ENCODE measurements around the gene KCNJ1. TPM values are rescaled to one million over a fixed set of nuclear protein-coding genes. Genes with fewer than 3 reads are reported as not detected.

The KCNJ1 gene
- not detected in 2 replicates for total RNA-seq (2014; rRNA removed; shearing (Covaris generic))

DNA sequence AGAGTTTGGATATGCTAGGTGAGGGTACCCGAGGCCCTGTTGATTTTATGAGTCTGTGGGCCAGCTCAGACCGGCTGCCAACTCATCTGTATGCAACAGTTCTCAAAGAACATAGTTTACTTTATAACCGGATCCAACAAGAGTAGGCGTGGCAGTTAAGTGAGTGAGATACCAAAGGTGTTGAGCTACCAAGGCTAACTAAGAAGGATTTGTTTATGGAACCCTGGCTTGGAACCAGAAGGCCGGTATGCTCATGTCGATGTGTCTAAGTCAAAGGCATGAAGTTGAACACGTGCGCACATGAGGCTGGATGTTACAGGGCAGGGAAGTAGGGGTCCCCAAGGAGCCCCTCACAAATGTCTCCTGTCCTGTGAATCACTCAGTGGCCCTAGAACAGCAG lies at the start of gene KCNJ1:
Gene KCNJ1 (minus strand): TSS at position 20 of the 400 bp plus-strand sequence. CDS start 27,053 bp downstream, outside the sequence.
- DNase-seq (ENCODE audit: low read depth), result no peak

DNA sequence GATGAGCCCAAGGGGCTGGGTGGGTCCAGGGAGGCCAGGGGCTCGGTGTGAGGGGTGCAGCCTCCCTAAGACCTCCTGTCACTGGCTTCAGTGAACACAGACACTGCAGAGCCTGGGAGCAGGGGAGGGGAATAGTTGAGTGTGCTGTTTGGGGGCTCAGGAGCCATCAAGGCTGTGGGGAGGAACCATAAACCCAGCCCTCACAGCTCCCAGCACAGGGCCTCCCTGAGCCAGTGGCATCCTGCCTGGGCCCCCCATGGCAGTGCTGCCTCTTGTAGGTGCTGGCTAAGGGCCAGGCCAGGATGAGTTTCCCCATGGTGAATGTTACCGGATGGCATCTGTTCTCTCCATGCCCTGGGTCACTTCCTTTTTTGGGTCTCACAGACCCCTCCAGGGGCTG lies 49.6 kb upstream of the KCNJ1 start:
- no peak for DNase-seq (ENCODE audit: low read depth)

DNA sequence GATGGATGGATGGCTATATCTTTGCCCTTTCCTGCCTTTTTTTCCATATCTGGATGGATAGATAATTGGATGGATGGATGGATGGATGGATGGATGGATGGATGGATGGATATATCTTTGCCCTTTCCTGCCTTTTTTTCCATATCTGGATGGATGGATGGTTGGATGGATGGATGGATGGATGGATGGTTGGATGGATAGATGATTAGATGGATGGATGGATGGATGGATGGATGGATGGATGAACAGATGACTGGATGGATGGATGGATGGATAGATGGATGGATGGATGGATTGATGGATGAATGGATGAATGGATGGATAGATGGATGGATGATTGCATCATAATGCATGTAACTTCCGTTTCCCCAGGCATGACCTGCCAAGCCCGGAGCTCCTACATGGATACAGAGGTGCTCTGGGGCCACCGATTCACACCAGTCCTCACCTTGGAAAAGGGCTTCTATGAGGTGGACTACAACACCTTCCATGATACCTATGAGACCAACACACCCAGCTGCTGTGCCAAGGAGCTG lies 49.0 kb upstream of the KCNJ1 start:
- no peak for DNase-seq (ENCODE audit: low read depth)

DNA sequence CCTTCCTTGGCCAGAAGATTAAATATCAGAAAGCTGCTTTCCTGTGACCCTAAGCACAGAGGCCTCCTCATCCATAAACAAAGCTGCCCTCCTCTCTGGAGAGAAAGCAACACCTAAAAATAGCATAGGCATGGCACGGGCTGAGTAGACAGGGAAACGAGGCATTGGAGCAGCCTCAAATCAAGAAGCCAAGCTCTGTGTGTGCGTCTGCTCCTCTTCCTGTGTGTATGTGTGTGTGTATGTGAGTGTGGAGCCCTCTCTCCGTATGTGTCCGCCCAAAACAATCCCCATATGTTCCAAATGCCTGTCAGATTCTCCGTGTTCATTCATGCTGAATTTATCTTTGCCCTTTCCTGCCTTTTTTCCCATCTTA lies 48.0 kb upstream of the KCNJ1 start:
- DNase-seq (ENCODE audit: low read depth), result peak; percentile 71

DNA sequence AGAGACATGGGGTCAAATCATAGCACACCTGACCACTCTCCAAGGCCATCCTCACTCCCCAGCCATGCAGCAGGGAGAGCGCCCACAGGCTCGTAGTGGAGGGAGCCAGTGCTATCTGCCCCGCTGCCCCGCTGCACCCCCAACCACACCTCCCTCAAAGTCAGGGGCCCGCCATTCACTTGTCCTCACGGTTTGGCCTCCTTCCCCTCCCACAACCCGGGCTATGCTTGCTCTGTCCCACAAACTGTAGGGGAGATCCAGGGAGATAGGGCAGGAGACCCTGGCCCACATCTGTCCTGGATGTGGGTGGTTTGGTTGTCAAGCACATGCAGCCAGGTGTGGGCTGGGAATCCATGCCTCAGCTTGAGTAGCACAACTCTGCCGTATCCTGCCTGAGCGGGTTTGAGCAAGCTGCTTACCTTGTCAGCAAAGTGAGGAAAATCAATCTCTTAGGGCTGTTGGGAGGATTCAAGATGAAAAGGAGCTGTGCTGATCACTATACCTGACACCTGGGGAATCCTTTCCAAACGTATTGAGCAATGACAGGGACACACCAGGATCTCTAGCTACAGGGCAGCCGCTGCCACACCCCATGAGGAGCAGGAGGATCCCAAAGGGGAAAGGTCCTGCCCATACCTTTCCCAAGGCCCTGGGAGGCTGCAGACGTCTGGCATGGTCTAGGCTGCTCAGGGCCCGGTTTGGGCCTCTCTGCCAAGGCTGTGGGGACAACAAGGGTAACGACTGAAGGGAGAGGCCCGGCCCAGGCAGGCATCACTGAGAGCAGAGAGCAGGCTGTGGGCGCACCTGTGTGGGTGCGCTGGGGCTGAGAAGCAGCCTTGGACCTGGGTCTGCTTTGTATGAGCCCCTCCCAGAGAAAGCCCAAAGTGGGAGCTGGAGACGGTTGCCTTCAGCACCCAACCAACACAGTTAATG lies 47.4 kb upstream of the KCNJ1 start:
- DNase-seq (ENCODE audit: low read depth), result no peak

DNA sequence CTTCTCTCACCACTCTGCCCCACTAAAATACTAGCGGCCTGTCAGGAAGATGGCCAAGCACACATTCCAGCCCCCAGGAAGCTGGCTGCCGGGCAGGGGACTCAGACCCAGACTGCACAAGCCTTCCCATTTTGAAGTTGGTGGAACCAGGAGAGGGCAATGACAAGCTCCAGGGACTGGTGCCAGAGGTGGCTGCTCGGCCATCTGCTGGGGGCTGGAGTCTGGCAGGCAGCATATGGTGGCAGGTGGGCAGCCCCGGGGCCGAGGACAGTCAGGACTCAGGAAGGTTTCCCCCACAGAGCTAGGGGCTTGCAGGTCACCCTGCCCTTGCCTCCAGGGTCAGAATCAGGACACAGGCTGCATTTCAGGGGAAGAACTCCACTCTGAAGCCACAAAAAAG lies 46.7 kb upstream of the KCNJ1 start:
- DNase-seq (ENCODE audit: low read depth), result no peak

DNA sequence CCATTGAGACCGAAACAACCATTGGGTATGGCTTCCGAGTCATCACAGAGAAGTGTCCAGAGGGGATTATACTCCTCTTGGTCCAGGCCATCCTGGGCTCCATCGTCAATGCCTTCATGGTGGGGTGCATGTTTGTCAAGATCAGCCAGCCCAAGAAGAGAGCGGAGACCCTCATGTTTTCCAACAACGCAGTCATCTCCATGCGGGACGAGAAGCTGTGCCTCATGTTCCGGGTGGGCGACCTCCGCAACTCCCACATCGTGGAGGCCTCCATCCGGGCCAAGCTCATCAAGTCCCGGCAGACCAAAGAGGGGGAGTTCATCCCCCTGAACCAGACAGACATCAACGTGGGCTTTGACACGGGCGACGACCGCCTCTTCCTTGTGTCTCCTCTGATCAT lies 44.6 kb upstream of the KCNJ1 start:
- DNase-seq (ENCODE audit: low read depth), result no peak

DNA sequence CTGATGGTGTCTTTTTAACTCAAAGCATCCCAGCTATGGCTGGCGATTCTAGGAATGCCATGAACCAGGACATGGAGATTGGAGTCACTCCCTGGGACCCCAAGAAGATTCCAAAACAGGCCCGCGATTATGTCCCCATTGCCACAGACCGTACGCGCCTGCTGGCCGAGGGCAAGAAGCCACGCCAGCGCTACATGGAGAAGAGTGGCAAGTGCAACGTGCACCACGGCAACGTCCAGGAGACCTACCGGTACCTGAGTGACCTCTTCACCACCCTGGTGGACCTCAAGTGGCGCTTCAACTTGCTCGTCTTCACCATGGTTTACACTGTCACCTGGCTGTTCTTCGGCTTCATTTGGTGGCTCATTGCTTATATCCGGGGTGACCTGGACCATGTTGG lies 44.1 kb upstream of the KCNJ1 start:
- no peak for DNase-seq (ENCODE audit: low read depth)

DNA sequence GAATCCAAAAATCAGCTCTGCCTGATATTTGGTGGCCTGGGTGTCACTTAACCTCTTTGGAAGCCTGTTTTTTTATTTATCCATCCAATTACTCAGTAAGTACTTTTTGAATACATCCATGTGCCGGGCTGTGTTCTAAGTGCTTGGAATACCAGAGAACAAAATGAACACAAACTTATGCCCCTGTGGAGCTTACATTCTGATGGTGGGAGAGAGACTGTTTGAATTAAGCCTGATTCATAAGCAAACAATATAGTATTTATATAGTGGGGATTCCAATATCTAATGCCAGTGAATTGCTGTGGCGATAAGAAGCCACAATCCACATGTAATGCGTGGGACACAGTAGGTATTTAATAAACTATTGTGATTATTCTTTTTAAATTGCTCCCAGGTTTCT lies 43.5 kb upstream of the KCNJ1 start:
- DNase-seq (ENCODE audit: low read depth), result no peak

DNA sequence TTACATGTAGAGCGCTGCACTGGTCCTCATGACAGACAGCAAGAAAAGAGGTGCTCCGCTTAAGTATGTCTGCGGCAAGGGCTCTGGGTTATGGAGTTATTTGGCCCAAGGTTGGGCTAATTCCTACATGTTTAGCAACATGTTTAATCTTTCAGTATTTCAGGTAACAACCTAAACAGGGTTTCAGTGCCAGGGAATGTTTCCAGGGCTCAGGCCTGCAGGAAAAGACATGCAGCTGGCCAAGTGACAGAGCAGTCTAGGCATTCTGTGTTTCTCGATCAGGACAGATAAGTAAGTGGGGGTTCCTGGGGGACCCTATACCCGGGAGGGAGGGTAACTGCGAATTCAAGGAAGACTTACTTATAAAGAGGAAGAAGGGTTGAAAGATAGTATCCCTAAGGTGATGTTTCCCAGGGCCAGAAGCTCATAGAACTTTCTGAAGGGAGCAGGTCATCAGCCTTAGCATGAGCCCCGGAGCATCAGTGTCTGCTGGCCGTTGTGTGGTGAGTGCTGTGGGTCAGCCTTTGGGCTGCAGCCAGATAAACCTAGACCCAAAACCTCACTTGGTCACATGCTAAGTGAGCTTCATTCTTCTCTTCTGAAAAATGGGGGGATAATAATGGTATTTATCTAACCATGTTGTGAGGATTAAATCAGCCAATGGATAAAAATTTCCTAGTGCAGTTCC lies 42.5 kb upstream of the KCNJ1 start:
- DNase-seq (ENCODE audit: low read depth), result peak; percentile 54

DNA sequence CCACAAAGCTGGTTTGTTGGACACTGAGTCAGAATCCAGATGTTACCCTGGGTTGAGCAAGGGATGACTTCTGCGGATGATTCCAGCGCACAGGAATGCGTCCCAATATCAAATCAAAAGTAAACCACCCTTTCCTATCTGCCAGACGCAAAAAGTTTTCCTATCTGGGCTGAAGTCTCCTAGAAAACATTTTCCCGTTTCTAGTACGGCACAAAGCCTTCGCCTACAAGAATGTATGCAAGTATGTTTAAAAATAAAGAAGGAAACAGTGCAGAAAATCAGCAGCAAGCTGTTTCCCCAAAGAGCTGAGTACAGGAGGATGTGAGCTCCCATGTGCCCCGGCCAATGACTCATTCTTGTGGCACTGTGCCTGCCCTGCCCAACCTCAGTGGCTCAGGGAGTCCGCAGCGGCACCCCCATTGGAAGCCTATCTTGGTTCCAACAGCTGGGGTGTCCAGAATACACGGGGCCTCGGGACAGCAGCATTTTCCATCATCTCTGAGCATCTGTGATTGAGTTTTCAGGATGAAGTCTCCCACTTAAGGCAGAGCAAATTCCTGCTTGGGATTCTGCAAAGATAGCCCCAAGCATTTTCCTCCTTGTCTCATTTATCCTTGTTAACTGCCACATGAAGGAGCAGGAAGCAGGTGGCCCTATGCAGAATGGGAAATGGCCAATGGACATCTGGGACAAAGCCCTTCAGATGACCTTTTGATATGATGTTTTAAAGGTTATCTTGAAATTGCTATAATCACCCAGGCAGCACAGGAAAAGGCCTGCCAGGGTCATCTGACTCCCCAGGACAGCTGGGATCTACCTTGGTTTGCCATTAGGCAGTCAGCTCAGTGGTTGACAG lies 41.5 kb upstream of the KCNJ1 start:
- peak; percentile 95 for DNase-seq (ENCODE audit: low read depth)

DNA sequence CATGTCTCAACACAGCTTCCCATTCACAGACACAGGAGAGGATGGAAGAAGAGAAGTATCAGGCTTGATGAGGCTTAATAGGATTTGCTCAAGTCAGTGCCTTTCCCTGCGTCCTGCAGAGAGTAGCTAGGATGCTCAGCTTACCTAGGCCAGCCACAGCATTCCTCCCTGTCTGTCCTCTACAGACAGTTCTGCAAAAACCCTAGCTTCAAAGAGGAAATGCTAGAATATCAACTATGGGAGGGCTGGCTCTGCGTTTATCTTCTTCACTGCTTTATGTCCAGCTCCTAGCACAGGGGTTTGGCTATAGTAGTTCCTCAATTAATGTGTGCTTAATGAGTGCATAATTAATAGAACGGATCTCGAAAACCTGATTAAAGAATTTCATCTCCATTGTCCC lies 40.5 kb upstream of the KCNJ1 start:
- no peak for DNase-seq (ENCODE audit: low read depth)

DNA sequence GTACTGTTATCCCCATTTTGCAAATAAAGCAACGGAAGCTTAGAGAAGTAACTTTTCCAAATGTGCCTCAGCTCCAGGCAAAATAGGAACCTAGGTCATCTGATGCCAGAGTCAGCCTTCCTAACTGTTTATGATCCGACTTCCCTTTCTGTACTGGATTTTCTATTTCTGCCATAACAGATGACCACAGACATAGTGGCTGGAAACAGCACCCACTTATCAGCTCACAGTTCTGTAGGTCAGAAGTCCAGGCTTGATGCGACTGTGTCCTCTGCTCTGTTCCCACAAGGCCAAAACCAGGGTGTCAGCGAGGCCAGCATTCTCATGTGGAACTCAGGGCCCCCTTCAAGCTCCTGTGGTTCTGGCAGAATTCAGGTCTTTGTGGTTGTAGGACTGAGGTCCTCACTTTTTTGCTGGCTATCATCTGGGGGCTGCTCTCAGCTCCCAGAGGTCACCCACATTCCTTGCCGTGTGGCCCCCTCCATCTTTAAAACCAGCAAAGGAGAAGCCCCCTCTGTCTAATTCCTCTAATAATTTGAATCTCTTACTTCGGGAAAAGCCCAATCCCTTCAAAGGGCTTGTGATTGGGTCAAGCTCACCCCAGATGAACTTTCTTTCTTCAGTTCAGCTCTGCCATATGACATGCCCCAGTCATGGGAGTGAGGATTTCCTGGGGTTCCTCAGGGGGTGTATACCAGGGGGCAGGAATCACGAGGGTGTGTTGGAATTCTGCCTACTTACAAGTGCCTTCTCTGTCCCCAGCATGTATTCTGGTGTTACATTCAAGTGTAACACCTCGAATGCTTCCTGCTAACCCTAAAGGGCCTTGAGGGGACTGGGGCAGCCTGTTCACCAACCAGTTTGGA lies 39.3 kb upstream of the KCNJ1 start:
- DNase-seq (ENCODE audit: low read depth), result no peak

DNA sequence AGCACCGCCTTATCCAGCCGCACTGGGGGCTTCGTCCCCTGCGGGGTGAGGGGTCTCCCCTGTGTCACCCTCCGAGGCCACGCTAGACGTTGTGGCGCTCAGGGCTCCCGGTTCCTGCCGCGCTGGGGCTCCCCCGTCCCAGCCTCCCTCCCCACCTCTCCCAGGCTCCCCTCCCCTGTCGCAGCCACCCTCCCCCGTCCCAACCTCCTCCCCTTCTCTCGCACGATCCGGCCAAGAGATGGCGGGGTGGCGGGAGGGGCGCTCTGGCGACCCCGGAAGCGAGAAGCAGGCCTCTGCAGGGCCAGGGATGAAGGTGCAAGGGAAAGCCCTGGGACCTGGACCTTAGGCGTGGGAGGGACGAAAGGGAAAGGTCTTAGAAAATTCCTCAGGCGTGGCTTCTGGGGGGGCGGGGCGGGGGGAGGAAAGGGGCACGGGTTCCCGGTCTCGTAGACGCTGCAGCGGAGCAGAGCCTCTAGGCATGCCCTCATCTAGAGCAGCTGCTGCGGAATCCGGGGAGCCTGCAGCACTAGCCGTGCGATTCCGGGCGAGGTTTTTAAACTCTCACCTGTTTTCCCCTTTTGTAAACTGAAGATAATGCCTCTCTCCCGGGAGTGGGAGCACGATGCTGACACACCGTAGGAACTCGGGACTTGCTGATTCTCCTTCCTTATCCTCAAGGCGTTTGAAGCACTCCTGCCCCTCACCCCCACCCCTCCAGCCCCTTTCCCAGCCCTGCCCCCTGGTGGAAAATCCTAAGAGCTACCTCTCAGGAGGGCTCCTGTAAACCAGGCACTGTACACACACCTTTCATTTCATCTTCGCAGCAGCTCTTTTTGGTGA lies 38.5 kb upstream of the KCNJ1 start:
- peak; percentile 81 for DNase-seq (ENCODE audit: low read depth)

DNA sequence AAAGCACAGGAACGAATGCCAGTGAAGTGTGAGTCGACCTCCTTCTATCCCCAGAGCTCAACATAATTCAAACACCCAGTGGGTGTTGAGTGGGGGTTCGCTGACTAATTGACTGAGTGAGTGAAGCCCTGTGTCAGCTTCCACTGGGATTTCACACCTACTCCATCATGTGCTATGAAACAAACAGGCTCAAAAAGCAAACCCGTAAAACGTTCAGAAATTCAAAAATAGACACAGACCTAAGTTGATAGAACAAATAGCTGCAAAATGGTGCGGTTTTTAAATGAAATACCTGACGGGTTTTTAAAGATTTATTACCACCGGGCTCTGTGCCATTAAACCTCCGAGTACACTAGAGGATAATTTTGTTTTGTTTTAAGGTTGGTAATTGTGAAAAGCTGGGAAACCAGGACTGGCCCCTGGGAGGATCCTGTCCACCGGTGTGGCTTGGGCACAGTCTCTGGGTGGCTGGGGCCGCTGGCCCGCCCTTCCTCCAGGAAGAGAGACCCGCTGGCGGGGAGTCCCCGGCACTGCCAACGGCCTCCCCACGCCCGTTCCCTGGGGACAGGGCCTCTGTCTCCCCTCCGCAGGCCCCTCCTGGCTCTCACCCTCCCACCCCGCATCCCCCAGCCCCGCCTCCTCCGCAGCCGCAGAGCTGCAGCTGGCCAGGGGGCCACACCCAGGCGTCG lies 37.7 kb upstream of the KCNJ1 start:
- peak; percentile 69 for DNase-seq (ENCODE audit: low read depth)

DNA sequence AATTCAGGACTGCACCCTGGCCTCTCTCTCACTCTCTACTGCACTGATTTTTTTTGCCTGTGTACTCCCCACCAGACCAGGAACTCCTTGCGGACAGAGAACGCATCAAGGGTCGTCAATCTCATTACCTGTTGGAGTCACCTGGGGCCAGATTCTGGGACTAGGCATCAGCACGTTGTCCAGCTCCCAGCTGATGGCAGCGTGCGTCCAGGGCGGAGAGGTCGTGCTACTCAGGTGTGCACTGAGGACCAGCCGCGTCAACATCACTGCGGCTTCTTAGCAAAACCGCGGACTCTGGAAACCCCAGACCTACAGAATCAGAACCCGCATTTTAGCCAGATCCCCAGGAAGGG lies 37.2 kb upstream of the KCNJ1 start:
- no peak for DNase-seq (ENCODE audit: low read depth)

DNA sequence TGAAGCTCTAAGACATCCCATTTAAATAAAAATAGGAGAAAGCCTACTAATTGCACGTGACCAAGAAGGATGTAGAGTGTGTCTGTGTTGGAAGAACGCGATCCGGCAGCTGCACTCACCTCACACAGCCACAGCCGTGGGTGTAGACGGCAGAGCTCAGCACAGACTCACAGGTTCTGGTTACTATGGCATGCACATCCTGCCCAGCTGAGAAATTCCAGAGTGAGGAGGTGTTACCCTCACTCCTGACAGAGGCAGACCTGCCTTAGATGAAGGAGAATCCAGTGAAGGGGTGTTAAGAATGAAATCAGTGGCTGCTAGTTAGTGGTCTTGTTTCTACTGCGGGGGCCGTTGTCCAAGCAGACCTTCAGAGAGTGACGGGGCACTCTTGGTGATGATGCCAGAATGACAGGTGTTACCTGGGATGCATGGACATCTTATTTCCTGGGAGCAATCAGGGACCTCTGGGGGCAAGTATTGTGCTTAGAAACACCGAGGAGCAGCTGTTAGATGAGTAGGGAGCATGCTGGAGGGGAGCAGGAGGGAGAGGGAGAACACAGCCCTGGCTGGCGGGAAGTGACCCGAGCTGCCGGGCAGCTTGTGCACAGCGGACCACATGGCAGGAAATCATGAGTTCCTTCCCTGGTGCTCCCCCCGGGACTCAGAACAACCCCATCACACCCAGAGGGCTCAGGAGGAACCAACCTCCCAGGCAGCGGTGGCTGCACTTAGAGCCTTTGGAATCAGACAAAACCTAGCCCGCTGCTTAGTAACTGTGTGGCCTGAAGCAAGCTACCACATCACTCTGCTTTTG lies 36.4 kb upstream of the KCNJ1 start:
- peak; percentile 24 for DNase-seq (ENCODE audit: low read depth)

DNA sequence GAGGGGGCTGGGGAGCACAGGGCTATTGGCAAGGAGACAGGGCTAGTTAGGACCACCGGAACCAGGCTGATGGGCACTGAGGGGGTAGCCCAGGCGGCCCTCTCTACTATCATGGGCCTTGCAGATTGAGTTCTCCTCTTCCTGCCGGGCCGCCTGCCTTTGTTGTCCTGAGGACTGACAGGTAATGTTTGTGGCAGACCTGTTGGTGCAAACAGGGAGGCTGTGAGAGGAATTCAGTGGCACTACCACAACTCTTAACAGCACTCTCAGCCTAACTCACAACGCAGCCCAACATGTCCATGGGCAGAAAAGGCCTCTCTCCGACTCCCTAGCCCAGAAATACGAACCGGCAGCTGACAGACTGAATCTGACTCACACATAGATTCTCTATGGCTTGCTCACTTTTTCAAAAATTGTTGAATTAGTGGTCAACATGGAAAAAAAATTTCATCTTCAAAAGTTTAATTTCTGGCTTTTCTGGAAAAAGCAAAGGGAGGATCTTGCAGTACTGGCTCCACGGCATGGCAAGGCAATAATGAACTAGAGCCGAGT lies 35.5 kb upstream of the KCNJ1 start:
- peak; percentile 27 for DNase-seq (ENCODE audit: low read depth)
